GM18951 (cell line): ENCODE results near the gene CCDC146.
"Not testable (repeated sequence)": the region's sequence is repeated elsewhere in the genome, so short reads cannot be mapped to it uniquely, and the experiment has no call there.

Experiments used
- POLR2A ChIP-seq: IDR thresholded peaks from 4 replicates; pipeline ENCODE4 v1.6.1; 2011; ENCODE audit warnings: mild to moderate bottlenecking; ENCODE audit not compliant: insufficient read length, insufficient read depth; ENCODE audit errors: extremely low read depth
- in situ Hi-C: fragments of 300-500 bp; cut with MboI; formaldehyde crosslinking; loops from one replicate; pipeline ENCODE4 v1.12.0; 2022; ENCODE audit warnings: low sequenced_read_pairs, mixed read lengths, inconsistent platforms; ENCODE audit not compliant: unreplicated experiment

Gene CCDC146

GRCh38 chr7:77266291-77266794 is 143.9 kb downstream of the CCDC146 start:
- in situ Hi-C loops = no loop called here
- no peak for TF ChIP-seq POLR2A

- no peak for TF ChIP-seq POLR2A
- in situ Hi-C loops = no loop called here
Measured at GRCh38 chr7:77269360-77270093, 147.1 kb downstream of the CCDC146 start.

GRCh38 chr7:77270094-77270480 is 147.7 kb downstream of the CCDC146 start:
- TF ChIP-seq POLR2A = no peak
- in situ Hi-C loops = no loop called here

- in situ Hi-C loops = no loop called here
- no peak for TF ChIP-seq POLR2A
Measured at GRCh38 chr7:77271766-77272165, 149.4 kb downstream of the CCDC146 start.

GRCh38 chr7:77275663-77276062 is 153.2 kb downstream of the CCDC146 start:
- in situ Hi-C loops = not testable (repeated sequence)

GRCh38 chr7:77276120-77276519 is 153.7 kb downstream of the CCDC146 start:
- in situ Hi-C loops = no loop called here
- TF ChIP-seq POLR2A = no peak

- no peak for TF ChIP-seq POLR2A
- in situ Hi-C loops = no loop called here
Measured at GRCh38 chr7:77281780-77282478, 159.5 kb downstream of the CCDC146 start.

- no peak for TF ChIP-seq POLR2A
- in situ Hi-C loops = no loop called here
Measured at GRCh38 chr7:77282897-77283296, 160.5 kb downstream of the CCDC146 start.

- no peak for TF ChIP-seq POLR2A
- in situ Hi-C loops = no loop called here
Measured at GRCh38 chr7:77284005-77284404, 161.6 kb downstream of the CCDC146 start.

- TF ChIP-seq POLR2A = no peak
- in situ Hi-C loops = no loop called here
Measured at GRCh38 chr7:77284616-77285015, 162.2 kb downstream of the CCDC146 start.

- no peak for TF ChIP-seq POLR2A
- in situ Hi-C loops = no loop called here
Measured at GRCh38 chr7:77288676-77289320, 166.4 kb downstream of the CCDC146 start.

GRCh38 chr7:77289387-77289786 is 167.0 kb downstream of the CCDC146 start:
- no peak for TF ChIP-seq POLR2A
- in situ Hi-C loops = no loop called here

GRCh38 chr7:77290425-77290824 is 168.0 kb downstream of the CCDC146 start:
- no peak for TF ChIP-seq POLR2A
- in situ Hi-C loops = no loop called here

- in situ Hi-C loops = no loop called here
- TF ChIP-seq POLR2A = no peak
Measured at GRCh38 chr7:77293046-77293445, 170.6 kb downstream of the CCDC146 start.
